DND-41 (cell line): Measurements from ENCODE around the gene RASL11A.

Source experiments
- ATAC-seq: fragments of 200-7000 bp; cut with Tn5 transposase; 3 replicates; pipeline ENCODE4 v1.9.1; 2021; ENCODE audit warnings: low read depth; ENCODE audit not compliant: insufficient read depth
- DNase-seq: peaks from one replicate; pipeline ENCODE4 v3.0.0-alpha.2; 2020
- H2AFZ ChIP-seq: 2 replicates; pipeline ENCODE4 v1.6.0; 2012; ENCODE audit warnings: low read depth, low read length
- H3K27ac ChIP-seq: 2 replicates; pipeline ENCODE4 v1.5.1; 2012; ENCODE audit warnings: low read length, inconsistent platforms
- H3K27me3 ChIP-seq: fragments of 200-600 bp; sonication (generic); 2 replicates; pipeline ENCODE4 v1.6.0; 2012; ENCODE audit warnings: low read length, mild to moderate bottlenecking, inconsistent platforms; ENCODE audit not compliant: insufficient read depth, poor library complexity
- H3K36me3 ChIP-seq: 2 replicates; pipeline ENCODE4 v1.5.1; 2012; ENCODE audit warnings: low read length, inconsistent platforms; ENCODE audit not compliant: insufficient read depth
- H3K4me1 ChIP-seq: 2 replicates; pipeline ENCODE4 v1.5.1; 2012; ENCODE audit warnings: mild to moderate bottlenecking, low read length; ENCODE audit not compliant: insufficient read depth
- H3K4me2 ChIP-seq: 2 replicates; pipeline ENCODE4 v1.6.0; 2012; ENCODE audit warnings: mild to moderate bottlenecking, moderate library complexity, low read length, inconsistent platforms; ENCODE audit not compliant: insufficient read depth
- H3K4me3 ChIP-seq, 2 experiments: fragments of 200-600 bp in 1 of 2; shearing (Covaris generic) in 1 of 2; 2 replicates each; pipeline ENCODE4 v1.5.1; 2012 to 2016; ENCODE audit warnings: inconsistent platforms in 2 of 2, low read length in 2 of 2, mild to moderate bottlenecking in 2 of 2, low read depth in 1 of 2, moderate library complexity in 1 of 2
- H3K79me2 ChIP-seq: 2 replicates; pipeline ENCODE4 v1.6.0; 2012; ENCODE audit warnings: low read length, inconsistent platforms; ENCODE audit not compliant: insufficient read depth
- H3K9ac ChIP-seq: 2 replicates; pipeline ENCODE4 v1.6.0; 2012; ENCODE audit warnings: low read depth, mild to moderate bottlenecking, inconsistent platforms, low read length, moderate library complexity
- H3K9me3 ChIP-seq: 2 replicates; pipeline ENCODE4 v1.5.1; 2012; ENCODE audit warnings: low read length, moderate library complexity, mild to moderate bottlenecking, inconsistent platforms; ENCODE audit not compliant: insufficient read depth, severe bottlenecking
- H4K20me1 ChIP-seq: 2 replicates; pipeline ENCODE4 v1.6.0; 2012; ENCODE audit warnings: low read length; ENCODE audit not compliant: insufficient read depth
- EZH2 ChIP-seq: IDR thresholded peaks from 3 replicates; pipeline ENCODE4 v1.6.1; 2012; ENCODE audit warnings: borderline replicate concordance, low read depth, mild to moderate bottlenecking, moderate library complexity, low read length, inconsistent platforms; ENCODE audit not compliant: severe bottlenecking
- TF ChIP-seq, protein P1 (sequence below): IDR thresholded peaks from 2 replicates; pipeline ENCODE4 v1.5.1; 2012; ENCODE audit warnings: borderline replicate concordance, low read length, moderate library complexity, mild to moderate bottlenecking; ENCODE audit not compliant: poor library complexity, severe bottlenecking; ENCODE audit errors: extremely low read depth

RASL11A gene

GRCh38 chr13:27310946-27311345 is 40.3 kb downstream of the RASL11A start:
- no peak for DNase-seq
- no peak overlapping the region for H2AFZ ChIP-seq
- no peaks in the 10 kb centered on the region for H3K79me2 ChIP-seq
- no peaks in the 10 kb centered on the region for H3K36me3 ChIP-seq
- H3K9ac ChIP-seq: no peak overlapping the region
- no peak overlapping the region for H3K27ac ChIP-seq
- no peaks in the 10 kb centered on the region for H3K9me3 ChIP-seq
- H3K4me2 ChIP-seq: no peak overlapping the region
- H3K27me3 ChIP-seq: peaks cover 19% of the 10 kb centered on the region
- no peaks in the 10 kb centered on the region for H3K4me1 ChIP-seq
- no peak for ATAC-seq
- TF ChIP-seq, protein P1, sequence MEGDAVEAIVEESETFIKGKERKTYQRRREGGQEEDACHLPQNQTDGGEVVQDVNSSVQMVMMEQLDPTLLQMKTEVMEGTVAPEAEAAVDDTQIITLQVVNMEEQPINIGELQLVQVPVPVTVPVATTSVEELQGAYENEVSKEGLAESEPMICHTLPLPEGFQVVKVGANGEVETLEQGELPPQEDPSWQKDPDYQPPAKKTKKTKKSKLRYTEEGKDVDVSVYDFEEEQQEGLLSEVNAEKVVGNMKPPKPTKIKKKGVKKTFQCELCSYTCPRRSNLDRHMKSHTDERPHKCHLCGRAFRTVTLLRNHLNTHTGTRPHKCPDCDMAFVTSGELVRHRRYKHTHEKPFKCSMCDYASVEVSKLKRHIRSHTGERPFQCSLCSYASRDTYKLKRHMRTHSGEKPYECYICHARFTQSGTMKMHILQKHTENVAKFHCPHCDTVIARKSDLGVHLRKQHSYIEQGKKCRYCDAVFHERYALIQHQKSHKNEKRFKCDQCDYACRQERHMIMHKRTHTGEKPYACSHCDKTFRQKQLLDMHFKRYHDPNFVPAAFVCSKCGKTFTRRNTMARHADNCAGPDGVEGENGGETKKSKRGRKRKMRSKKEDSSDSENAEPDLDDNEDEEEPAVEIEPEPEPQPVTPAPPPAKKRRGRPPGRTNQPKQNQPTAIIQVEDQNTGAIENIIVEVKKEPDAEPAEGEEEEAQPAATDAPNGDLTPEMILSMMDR: no peak
- TF ChIP-seq EZH2: no peak
- H4K20me1 ChIP-seq: no peaks in the 10 kb centered on the region
- H3K4me3 ChIP-seq: no peak overlapping the region

GRCh38 chr13:27311518-27312210 is 41.0 kb downstream of the RASL11A start:
- ATAC-seq (no peak), DNase-seq (no peak)
- Histone ChIP-seq H3K27ac (no peak overlapping the region), H3K9ac (no peak overlapping the region), H3K9me3 (no peaks in the 10 kb centered on the region), H2AFZ (no peak overlapping the region), H3K36me3 (no peaks in the 10 kb centered on the region), H3K4me3 (no peak overlapping the region), H4K20me1 (no peaks in the 10 kb centered on the region), H3K27me3 (peaks cover 14% of the 10 kb centered on the region), H3K79me2 (no peaks in the 10 kb centered on the region), H3K4me2 (no peak overlapping the region), H3K4me1 (no peaks in the 10 kb centered on the region)
- TF ChIP-seq, protein P1: no peak
- no peak for TF ChIP-seq EZH2

DNA sequence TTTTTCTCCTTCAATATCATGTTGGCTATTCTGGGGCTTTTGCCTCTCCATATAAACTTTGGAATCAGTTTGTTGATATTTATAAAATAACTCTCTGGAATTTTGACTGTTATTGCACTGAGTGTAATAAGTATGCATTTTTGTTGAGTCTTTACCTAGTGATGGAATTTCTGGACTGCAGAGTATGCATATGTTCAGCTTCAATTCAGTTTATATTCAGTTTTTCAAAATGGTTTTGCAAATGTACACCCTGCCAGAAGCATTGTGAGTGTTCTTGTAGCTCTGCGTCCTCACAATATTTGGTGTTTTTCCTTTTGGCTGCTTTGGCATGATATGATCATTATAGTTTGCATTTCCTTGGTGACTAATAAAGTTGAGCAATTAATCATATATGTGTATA is 43.1 kb downstream of the RASL11A start:
- ATAC-seq (no peak), DNase-seq (no peak)
- TF ChIP-seq EZH2: no peak
- TF ChIP-seq, protein P1: no peak
- H4K20me1 ChIP-seq: no peaks in the 10 kb centered on the region
- no peak overlapping the region for H2AFZ ChIP-seq
- H3K27ac ChIP-seq: no peak overlapping the region
- H3K79me2 ChIP-seq: no peaks in the 10 kb centered on the region
- peaks cover 10% of the 10 kb centered on the region for H3K27me3 ChIP-seq
- H3K4me3 ChIP-seq: no peak overlapping the region
- H3K9ac ChIP-seq: no peak overlapping the region
- H3K4me2 ChIP-seq: no peak overlapping the region
- no peaks in the 10 kb centered on the region for H3K9me3 ChIP-seq
- H3K36me3 ChIP-seq: no peaks in the 10 kb centered on the region
- no peaks in the 10 kb centered on the region for H3K4me1 ChIP-seq

- Histone ChIP-seq H3K9me3 (no peaks in the 10 kb centered on the region), H3K4me3 (no peak overlapping the region), H3K36me3 (no peaks in the 10 kb centered on the region), H4K20me1 (no peaks in the 10 kb centered on the region), H3K79me2 (no peaks in the 10 kb centered on the region), H3K27me3 (peaks cover 21% of the 10 kb centered on the region), H3K4me1 (no peaks in the 10 kb centered on the region), H3K4me2 (no peak overlapping the region), H3K9ac (no peak overlapping the region), H2AFZ (no peak overlapping the region), H3K27ac (no peak overlapping the region)
- no peak for DNase-seq
- TF ChIP-seq, protein P1: no peak
- TF ChIP-seq EZH2: no peak
- ATAC-seq: no peak
These were observed 48.8 kb downstream of the RASL11A start for GRCh38 chr13:27319404-27319803.
